MCF 10A (cell line): ENCODE results near the gene MVB12A. TPM values are rescaled to one million over a fixed set of nuclear protein-coding genes. Genes with fewer than 3 reads are reported as not detected.

ENCODE experiments used
- BruUV-seq: library from RNA; stranded (reverse); fragments of 400-500 nt; replicated peaks from 2 replicates; lab custom pipeline; 2021; lab: Mats Ljungman, UMichigan
- CTCF ChIA-PET: fragments of 300-600 bp; sonication (Branson Sonifier 250); formaldehyde crosslinking; extraction: SDS; loops from one replicate; lab custom pipeline; 2021; ENCODE audit warnings: antibody characterized with exemption, inconsistent platforms; lab: Yijun Ruan, JAX
- POLR2A ChIA-PET: fragments of 300-600, 350-650 bp; sonication (Branson Sonifier 250); formaldehyde crosslinking; extraction: SDS; loops from one replicate; lab custom pipeline; 2020; ENCODE audit warnings: antibody characterized with exemption, inconsistent platforms; lab: Yijun Ruan, JAX
- DNase-seq: peaks from one replicate; pipeline ENCODE4 v3.0.0-alpha.2; 2018; ENCODE audit not compliant: unreplicated experiment
- H3K27ac Mint-ChIP-seq: one replicate; pipeline ENCODE4 v1.8.0; 2022; ENCODE audit warnings: mild to moderate bottlenecking, low read depth, mixed read lengths; ENCODE audit not compliant: unreplicated experiment
- H3K27me3 Mint-ChIP-seq: one replicate; pipeline ENCODE4 v1.8.0; 2022; ENCODE audit warnings: mixed read lengths; ENCODE audit not compliant: insufficient read depth, unreplicated experiment
- H3K36me3 Mint-ChIP-seq: one replicate; pipeline ENCODE4 v1.8.0; 2022; ENCODE audit warnings: mild to moderate bottlenecking, moderate library complexity, mixed read lengths; ENCODE audit not compliant: insufficient read depth, unreplicated experiment
- H3K4me1 Mint-ChIP-seq: one replicate; pipeline ENCODE4 v1.8.0; 2022; ENCODE audit warnings: mixed read lengths; ENCODE audit not compliant: insufficient read depth, unreplicated experiment
- H3K4me3 Mint-ChIP-seq: one replicate; pipeline ENCODE4 v1.8.0; 2022; ENCODE audit warnings: mild to moderate bottlenecking, moderate library complexity, mixed read lengths; ENCODE audit not compliant: unreplicated experiment
- H3K9me3 Mint-ChIP-seq: one replicate; pipeline ENCODE4 v1.8.0; 2022; ENCODE audit warnings: mixed read lengths; ENCODE audit not compliant: unreplicated experiment
- intact Hi-C: fragments of 100-400 bp; cut with micrococcal nuclease; formaldehyde crosslinking; loops from 2 replicates; pipeline ENCODE4 v1.14.1; 2022
- total RNA-seq: library from RNA; stranded (reverse); gene quantifications from 2 replicates; pipeline ENCODE4 v1.2.3, GENCODE V29; 2022
- TF ChIP-seq, protein P1 (sequence below): fragments of 200-600 bp; IDR thresholded peaks from one replicate; pipeline ENCODE4 v1.8.0; 2022; ENCODE audit warnings: antibody characterized with exemption, mild to moderate bottlenecking; ENCODE audit not compliant: unreplicated experiment

The MVB12A gene
- total RNA-seq, 1 experiment from 2014 or later = 51.1 TPM

DNA sequence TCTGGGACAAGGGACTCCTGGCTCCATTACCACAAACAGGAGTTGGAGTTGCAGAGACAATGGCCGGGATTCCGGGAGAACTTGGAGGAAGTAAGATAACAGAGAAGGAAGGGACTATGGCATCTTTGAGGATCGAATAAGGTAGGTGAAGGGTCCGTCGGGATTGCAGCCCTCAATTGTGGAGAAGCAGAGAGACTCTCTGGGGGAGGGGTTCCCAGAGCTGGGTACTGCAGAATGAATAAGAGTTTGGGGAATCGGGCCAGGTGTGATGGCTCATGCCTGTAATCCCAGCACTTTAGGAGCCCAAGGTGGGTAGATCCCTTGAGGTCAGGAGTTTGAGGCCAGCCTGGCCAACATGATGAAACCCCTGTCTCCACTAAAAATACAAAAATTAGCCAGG is 18.2 kb upstream of the MVB12A start:
- DNase-seq = no peak
- Mint-ChIP-seq H3K9me3 (no peaks in the 10 kb centered on the region), H3K36me3 (no peaks in the 10 kb centered on the region), H3K4me1 (peaks cover 7% of the 10 kb centered on the region), H3K27me3 (no peaks in the 10 kb centered on the region), H3K4me3 (no peak overlapping the region), H3K27ac (no peak overlapping the region)
- TF ChIP-seq, protein P1, sequence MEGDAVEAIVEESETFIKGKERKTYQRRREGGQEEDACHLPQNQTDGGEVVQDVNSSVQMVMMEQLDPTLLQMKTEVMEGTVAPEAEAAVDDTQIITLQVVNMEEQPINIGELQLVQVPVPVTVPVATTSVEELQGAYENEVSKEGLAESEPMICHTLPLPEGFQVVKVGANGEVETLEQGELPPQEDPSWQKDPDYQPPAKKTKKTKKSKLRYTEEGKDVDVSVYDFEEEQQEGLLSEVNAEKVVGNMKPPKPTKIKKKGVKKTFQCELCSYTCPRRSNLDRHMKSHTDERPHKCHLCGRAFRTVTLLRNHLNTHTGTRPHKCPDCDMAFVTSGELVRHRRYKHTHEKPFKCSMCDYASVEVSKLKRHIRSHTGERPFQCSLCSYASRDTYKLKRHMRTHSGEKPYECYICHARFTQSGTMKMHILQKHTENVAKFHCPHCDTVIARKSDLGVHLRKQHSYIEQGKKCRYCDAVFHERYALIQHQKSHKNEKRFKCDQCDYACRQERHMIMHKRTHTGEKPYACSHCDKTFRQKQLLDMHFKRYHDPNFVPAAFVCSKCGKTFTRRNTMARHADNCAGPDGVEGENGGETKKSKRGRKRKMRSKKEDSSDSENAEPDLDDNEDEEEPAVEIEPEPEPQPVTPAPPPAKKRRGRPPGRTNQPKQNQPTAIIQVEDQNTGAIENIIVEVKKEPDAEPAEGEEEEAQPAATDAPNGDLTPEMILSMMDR = no peak
- ChIA-PET POLR2A (no interaction called here), CTCF (no interaction called here)
- BruUV-seq = no TSS peak
- intact Hi-C loops = no loop called here

DNA sequence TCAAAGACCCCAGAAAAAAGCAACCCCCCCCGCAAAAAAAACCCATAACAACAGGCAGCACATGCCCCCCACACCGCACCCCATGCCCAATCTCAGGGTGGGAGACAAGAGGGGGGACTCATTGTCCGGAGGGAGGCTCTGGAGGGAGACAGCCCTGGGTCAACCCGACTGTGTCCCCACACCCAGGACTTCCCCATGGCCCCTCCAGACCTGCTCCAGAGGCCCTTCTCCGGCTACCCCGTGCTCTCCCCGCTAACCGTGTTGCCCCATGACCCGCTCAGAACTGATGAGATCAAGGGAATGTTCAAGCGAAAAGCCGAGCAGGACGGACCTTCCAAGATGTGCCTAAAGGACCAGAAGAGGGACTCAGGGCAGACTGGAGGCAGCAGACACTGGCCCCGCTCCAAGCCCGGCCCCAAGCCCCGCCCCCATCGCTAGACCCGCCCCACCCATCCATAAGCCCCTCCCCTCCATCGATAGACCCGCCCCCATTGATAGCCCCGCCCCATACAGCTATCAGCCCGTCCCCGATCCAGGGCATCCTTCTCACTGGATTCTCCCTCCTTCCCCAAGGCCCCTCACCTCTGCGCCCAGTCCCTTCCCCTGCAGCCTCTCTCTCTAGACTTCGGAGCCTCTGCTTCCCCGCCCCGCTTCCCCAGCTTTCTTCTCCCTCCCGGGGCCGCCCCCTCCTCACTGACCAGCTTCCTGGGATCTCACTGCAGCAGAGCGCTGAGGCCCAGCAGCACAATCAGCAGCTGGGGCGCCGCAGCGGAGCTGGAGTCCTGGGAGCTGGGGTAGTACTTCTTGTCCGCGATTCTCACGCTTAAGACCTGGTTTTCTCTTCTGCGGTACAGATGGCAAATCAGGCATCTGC is 16.6 kb upstream of the MVB12A start:
- H3K4me1 Mint-ChIP-seq = peaks cover 16% of the 10 kb centered on the region
- intact Hi-C loops = no loop called here
- no peak overlapping the region for H3K27ac Mint-ChIP-seq
- ChIA-PET CTCF (interaction anchor here (0.6 kb wide), 1 partner anchor 721 kb away, joined by 3 read pairs; no protein-coding TSS in a partner anchor), POLR2A (no interaction called here)
- TF ChIP-seq, protein P1 = no peak
- H3K36me3 Mint-ChIP-seq = no peaks in the 10 kb centered on the region
- no peaks in the 10 kb centered on the region for H3K9me3 Mint-ChIP-seq
- peak; percentile 37 for DNase-seq
- H3K27me3 Mint-ChIP-seq = no peaks in the 10 kb centered on the region
- H3K4me3 Mint-ChIP-seq = no peak overlapping the region
- TSS peak; percentile 47 for BruUV-seq

DNA sequence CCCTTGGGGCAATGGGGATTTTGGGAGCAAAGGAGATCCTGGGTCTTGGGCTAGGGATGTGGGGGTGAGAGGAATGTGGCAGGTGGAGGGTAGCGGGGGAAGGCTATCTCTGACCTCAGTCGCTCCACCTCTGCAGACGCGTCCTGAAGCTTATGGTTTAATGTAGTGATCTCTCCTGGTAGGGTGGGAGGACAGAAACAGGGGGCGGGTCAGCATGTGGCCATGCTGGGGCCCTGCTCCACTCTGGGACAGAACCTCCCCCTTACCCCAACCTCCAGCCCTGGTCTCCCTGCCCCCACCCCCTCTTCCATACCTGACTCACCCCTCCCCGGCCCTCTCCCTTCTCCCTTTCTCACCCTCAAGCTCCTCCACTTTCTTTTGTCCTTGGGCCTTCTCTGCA is 15.8 kb upstream of the MVB12A start:
- ChIA-PET POLR2A (no interaction called here), CTCF (no interaction called here)
- no peak overlapping the region for H3K27ac Mint-ChIP-seq
- H3K4me1 Mint-ChIP-seq = peaks cover 16% of the 10 kb centered on the region
- H3K36me3 Mint-ChIP-seq = no peaks in the 10 kb centered on the region
- peak overlapping the region; percentile 69 for H3K4me3 Mint-ChIP-seq
- BruUV-seq = no TSS peak
- intact Hi-C loops = no loop called here
- H3K27me3 Mint-ChIP-seq = no peaks in the 10 kb centered on the region
- no peaks in the 10 kb centered on the region for H3K9me3 Mint-ChIP-seq
- TF ChIP-seq, protein P1 = no peak
- no peak for DNase-seq

DNA sequence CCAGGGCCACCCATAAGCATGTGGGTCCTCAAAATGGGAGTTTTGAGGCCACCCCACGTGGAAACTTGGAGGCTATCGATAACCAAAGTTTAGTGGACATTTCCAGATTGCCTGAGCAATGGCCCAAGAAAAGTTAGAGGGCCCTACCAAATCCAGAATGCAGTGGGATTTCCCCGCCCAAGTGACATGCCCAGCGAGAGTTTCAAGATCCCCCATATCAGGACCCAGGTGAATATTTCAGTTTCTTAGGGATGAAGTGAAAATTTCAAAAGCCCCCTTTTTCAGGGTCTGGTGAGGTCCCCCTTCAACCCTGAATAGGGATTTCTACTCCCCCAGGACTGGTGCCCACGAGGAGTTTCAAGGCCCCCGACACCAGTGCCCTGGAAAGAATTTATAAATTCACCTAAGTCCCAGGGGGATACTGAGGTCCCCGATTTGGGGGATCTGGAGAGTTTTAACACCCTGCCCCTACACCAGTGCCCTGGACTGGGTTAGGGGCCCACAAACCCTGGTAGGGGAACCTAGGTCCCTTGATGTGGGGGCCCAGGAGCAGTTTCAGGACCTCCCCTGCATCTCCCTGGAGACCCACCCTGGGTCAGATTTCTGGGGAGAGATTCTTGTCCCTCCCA is 15.1 kb upstream of the MVB12A start:
- TF ChIP-seq, protein P1 = no peak
- no peak for DNase-seq
- Mint-ChIP-seq H3K27me3 (no peaks in the 10 kb centered on the region), H3K9me3 (no peaks in the 10 kb centered on the region), H3K4me1 (peaks cover 16% of the 10 kb centered on the region), H3K36me3 (no peaks in the 10 kb centered on the region), H3K4me3 (peak overlapping the region; percentile 69), H3K27ac (no peak overlapping the region)
- intact Hi-C loops = no loop called here
- ChIA-PET POLR2A (interaction anchor here (1.2 kb wide), 1 partner anchor 15 kb away, joined by 4 read pairs; the partner anchor contains the start of gene MVB12A), CTCF (interaction anchor here (0.9 kb wide), 1 partner anchor 9 kb away, joined by 5 read pairs; no protein-coding TSS in a partner anchor)
- BruUV-seq = no TSS peak
